Cardiac septum (tissue), 1 donor: ENCODE results near the gene CRELD2. TPM values are rescaled to one million over a fixed set of nuclear protein-coding genes. Genes with fewer than 3 reads are reported as not detected.

Experiments used
- DNase-seq: peaks from one replicate; pipeline ENCODE4 v3.0.0-alpha.2; 2020; ENCODE audit warnings: low spot score
- intact Hi-C: fragments of 100-400 bp; cut with DNase I; formaldehyde crosslinking; loops from one replicate; pipeline ENCODE4 v1.14.0; 2022
- total RNA-seq: library from RNA; stranded (reverse); fragmentation: NEBNext Ultra II Directional; extraction: Animal tissue kit (Norgen Biotek cat#: 25700); gene quantifications from one replicate; pipeline ENCODE4 v1.2.1, GENCODE V29; 2021
- donor health status: DM: no; HTN: no; CAD: no.

CRELD2 gene
- total RNA-seq, 1 donor from 2014 or later, result 32.9 TPM

DNA sequence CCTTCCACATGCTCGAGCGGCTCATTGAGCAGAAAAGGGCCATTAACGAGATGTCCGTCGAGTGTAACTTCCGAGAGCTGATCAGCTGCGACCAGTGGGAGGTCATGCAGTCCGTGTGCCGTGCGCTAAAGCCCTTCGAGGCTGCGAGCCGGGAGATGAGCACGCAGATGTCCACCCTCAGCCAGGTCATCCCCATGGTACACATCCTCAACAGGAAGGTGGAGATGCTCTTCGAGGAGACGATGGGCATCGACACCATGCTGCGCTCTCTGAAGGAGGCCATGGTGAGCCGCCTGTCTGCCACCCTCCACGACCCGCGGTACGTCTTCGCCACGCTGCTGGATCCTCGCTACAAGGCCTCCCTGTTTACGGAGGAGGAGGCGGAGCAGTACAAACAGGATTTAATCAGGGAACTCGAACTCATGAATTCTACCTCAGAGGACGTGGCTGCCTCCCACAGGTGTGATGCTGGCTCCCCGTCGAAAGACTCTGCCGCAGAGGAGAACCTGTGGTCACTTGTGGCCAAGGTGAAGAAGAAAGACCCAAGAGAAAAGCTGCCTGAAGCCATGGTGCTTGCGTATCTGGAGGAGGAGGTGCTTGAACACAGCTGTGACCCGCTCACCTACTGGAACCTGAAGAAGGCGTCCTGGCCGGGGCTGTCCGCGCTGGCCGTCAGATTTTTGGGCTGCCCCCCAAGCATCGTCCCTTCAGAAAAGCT, 31.9 kb upstream of the CRELD2 start:
- intact Hi-C loops, result no loop called here
- peak; percentile 54 for DNase-seq

DNA sequence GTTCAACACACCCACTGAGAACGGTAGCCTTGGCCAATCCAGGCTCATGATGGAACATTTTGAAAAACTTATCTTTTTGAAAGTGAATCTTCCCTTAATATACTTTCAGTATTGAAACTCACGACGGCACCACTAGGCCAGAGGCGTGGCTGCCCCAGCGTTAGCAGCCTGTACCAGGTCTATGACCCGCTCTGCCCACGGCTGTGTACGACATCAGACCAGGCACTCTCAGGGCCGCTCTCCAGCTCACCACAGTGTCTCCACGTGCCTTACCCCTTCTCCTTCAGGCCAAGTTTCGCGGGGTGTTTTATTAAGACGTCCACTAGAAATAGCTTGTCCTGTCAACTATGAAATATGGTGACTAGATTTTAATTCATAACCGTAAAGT, 31.4 kb upstream of the CRELD2 start:
- peak; percentile 24 for DNase-seq
- intact Hi-C loops, result no loop called here

DNA sequence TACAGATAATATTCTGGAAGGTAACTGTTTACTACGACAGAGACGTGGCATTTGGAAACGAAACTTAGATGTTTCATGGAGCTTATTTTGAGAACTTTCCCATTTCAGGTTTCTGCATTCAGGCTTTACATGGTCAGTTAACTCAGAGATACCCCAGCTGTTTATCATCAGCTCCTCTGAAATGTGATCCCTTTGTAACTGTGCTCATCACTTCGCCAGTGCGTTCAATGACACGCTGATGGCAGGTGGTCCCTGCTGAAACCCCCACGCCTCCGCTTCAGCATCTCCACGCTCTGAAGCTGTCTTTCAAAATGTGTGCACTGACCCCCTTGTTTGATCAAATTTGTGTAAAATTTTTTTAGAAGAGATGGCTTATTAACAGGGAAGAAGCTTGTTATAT, 30.7 kb upstream of the CRELD2 start:
- intact Hi-C loops, result no loop called here

DNA sequence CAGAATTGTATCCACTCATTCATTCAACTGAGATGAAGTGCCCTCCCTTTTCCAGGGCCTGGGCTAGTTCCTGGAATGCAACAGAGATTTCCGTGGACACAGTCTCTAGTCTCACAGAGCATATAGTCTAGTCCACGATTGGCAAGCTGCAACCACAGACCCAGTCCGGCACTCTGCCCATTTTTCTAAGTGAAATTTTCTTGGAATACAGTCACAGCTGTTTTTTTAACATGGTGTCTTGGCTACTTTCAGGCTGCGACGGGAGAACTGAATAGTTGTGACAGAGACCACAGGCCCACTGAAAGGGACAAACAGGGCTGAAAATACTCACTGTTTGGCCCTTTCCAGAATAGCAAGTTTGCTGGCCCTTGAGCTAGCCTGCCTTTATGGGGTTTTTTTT, 29.4 kb upstream of the CRELD2 start:
- DNase-seq, result peak; percentile 19
- intact Hi-C loops, result no loop called here

More for the DNA sequence above, 30.7 kb upstream of the CRELD2 start:
- DNase-seq, result no peak

DNA sequence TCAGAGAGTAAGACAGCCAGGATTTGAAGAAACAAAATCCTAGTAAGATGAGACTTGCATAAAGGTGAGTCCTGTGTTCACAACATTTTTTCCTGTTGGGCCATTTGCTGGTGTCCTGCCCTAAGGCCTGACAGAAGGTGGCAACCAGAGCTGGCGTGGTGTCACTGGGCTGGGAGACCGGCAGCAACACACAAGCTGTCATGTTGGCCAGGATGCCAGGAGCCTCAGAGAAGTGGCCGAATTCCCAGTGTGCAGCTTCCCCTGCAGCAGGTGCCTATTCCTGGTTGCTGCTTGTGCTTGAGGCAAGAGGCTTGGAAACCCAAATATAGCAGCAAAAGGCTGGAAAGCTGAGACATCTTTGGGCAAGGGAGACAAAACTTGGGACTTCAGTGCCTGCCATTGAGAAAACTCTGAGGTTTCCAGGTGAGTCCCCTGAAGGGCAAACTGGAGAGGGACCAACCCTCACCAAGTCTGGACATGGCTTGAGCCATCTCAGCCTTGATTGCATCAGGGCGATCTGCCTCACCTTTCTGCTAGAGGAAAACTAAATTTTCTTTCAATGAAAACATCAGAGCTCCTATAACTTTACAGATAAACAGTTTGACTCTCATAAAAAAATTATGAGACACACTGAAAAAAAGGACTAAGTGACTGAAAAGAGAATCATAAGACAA, 26.1 kb upstream of the CRELD2 start:
- no peak for DNase-seq
- intact Hi-C loops, result no loop called here

DNA sequence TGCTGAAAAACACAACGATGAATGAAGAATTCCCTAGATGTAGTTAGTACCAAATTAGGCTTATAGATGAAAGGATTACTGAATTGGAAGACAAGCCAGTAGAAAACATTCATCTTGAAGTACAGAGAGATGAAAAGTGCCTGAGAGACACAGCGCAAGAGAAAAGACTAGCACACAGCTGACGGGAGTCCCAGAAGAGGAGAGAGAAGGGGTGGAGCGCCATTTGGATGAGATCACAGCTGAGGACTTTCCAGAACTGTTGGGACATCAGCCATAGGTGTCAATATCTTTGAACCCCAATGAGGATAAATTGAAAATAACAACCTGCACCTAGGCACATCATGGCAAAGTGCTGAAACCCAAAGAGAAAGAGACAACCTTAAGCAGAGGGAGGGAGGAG, 25.4 kb upstream of the CRELD2 start:
- DNase-seq, result no peak
- intact Hi-C loops, result no loop called here

DNA sequence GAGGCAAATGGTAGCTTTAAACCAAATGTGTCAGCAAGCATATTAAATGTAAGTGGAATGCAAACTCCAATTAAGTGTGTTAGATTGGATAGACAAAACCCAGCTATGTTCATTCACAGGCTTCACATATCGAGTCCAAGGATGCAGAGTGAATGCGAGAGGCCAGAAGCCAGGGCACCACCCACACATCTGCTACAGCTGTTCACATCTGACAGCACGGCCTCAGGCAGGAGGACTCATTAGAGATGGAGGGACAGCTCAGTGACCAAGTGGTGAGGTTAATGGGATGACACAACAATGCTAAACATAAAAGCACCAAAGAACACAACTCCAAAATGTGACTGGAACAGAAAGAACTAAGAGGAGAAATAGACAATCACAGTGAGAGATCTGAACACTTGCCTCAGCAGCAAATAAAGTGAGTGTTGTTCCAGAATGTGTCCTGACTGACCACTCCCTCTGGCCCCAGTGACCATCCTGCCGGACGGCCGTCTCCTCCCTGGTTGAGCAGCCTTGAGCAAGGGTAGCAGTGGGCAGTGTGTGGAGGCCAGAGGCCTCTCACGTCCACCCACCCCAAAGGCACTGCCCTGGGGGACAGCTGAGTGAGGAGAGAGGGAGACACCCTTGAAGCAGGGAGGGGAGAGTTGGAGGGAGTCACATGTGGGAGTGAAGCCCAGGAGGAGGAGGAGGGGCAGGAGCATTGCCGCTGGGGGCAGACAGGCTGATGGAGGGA, 23.9 kb upstream of the CRELD2 start:
- intact Hi-C loops, result no loop called here
- DNase-seq, result peak; percentile 33

DNA sequence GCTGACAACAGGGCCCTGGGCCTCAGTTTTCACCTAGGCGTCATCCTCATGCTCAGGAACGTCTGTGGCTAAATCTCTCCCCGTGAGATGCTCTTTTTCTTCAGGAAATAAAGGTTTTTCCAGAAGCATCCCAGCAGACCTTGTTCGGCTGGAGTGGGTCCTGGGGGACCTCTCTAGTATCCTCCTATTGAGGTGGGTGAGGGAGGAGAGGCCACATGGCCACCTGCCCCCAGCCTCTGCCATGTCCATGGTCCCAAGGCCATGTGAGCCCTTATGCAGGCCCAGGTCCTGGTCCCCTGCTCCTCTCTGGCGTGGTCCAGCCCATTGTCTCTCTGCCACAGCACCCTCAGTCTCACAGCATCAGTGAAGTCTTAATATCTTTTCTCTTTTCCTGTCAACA, 22.2 kb upstream of the CRELD2 start:
- DNase-seq, result no peak
- intact Hi-C loops, result no loop called here

DNA sequence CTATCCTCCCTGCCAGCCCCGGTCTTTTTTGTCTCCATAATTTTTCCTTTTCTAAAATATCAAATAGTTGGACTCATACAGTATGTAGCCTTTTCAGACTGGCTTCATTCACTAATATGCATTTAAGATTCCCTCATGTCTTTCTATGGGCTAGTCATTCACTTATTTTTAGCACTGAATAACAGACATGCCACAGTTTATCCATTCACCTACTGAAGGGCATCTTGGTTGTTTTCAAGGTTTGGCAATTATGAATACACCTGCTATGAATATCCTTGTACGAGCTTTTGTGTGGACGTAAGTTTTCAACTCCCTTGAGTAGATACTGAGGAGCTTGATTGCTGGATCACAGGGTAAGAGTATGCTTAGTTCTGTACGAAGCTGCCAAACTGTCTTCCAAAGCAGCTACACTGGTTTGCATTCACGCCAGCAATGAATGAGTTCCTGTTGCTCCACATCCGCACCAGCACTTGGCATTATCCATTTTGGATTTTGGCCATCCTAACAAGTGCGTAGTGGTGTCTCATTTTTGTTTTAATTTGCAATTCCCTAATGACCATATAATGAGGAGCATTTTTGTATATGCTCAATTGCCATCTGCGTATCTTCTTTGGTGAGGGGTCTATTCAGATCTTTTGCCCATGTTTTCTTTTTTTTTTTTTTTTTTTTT, 21.3 kb upstream of the CRELD2 start:
- DNase-seq, result no peak
- intact Hi-C loops, result no loop called here

DNA sequence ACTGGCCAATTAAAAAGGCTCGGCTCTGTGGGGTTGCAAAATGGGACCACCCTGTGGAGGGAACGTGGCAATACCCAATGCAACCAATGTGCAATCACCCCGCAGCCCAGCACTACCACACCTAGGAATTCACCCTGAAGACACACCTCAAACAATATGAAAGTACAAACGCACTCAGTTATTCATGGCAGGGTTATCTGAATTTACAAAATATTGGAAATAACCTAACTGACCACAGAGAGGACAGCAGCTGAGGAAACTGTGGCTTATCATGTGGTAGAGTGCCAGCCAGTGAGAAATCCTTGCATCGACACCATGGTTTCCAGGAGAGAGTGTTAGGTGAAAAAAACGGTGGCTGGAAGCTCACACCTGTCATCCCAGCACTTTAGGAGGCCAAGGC, 18.9 kb upstream of the CRELD2 start:
- DNase-seq, result peak; percentile 22
- intact Hi-C loops, result no loop called here

DNA sequence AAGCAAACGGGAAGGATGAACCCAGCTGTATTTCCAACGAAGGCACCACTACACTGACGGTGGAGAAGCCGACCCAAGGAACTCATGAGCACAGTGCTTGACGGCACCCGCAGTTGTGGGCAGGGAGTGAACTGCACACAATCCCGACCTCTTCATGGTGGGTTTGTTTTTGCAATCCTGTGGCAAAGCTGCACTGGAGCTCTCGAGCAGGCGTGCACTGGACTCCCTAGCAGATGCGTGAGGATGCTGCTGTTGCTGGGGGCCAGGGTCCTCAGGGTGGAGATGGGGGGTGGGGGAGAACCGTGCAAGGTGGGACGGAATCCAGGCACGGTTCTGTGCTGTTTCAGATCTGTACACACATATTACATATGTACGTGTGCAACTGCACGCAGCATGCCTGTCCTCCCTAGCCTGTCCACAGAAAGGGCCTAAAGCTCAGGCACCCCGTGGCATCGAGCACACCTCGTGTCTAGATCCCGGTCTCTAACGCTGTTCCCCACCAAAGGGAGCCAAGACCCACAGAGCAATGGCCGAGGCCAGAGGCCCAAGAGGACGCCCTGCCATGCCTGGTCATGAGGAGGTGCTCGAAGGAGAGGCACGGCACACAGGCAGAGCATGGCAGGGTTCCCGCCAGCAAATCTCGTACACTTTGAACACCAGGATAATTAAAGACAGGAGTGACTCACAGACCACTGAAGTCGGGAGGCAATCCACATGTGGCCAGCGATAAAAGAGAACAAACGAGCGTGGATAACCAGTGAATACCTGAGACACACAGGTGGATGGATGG, 17.8 kb upstream of the CRELD2 start:
- DNase-seq, result peak; percentile 56
- intact Hi-C loops, result no loop called here

DNA sequence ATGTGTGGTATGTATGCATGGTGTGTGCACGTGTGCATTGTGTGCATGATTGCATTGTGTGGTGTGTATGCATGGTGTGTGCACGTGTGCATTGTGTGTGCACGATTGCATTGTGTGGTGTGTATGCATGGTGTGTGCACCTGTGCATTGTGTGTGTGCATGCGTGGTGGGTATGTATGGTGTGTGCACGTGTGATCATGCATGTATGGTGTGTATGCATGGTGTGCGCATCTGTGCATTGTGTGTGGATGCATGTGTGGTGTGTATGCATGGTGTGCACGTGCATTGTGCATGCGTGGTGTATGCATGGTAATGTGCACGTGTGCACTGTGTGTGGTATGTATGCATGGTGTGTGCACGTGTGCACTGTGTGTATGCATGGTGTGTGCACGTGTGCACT, 17.0 kb upstream of the CRELD2 start:
- intact Hi-C loops, result no loop called here
- no peak for DNase-seq

DNA sequence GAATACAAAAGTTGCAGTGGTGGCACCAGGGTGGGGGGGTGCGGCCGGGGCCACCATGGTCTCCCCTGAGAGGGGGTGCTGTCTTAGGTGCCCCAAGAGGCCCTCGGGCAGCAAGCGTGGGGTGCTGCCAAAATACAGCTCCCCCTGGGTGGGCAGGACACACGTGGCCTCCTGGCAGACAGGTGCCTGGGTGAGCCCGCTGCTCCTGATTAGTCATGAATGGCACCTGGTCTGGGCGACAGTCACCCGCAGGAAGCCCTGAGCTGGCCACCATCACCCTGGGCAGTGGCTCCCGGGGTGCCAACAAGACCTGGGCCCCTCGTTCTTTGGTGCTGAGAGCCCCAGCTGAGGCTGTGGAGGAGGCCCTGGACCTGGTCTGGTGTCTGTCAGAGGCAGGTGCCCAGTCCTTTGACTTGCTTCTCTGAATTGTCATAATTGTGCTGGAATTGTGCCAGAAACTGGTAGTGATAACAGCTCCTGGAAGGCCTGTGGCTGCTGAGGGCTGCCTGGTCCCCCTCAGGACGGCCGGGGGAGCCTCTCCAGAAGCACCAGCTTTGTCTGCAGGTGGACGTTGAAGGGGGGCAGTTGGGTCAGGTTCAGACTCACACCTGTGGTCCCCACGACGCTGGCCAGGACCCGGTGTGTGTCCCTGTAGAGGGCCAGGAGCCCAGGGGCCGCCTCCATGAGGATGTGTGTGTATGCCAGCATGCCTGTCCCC, 15.0 kb upstream of the CRELD2 start:
- no peak for DNase-seq

DNA sequence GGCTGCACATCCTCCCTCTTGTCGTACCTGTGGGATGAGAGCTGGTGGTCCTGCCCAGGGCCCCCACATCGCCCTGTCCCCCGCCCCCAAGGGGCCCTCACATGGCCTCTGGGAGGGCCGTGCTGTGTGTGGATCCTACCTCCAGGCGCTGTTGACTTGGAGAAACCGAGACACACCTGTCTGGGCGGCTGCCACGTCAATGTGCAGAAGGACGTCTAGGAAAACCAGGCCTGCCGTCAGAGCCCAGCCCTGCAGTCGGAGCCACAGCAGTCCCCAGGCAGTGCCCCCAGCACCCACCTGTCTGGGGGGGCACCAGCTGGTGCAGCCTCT, 14.4 kb upstream of the CRELD2 start:
- intact Hi-C loops, result no loop called here
- DNase-seq, result no peak

More for the DNA sequence above, 15.0 kb upstream of the CRELD2 start:
- intact Hi-C loops, result no loop called here

DNA sequence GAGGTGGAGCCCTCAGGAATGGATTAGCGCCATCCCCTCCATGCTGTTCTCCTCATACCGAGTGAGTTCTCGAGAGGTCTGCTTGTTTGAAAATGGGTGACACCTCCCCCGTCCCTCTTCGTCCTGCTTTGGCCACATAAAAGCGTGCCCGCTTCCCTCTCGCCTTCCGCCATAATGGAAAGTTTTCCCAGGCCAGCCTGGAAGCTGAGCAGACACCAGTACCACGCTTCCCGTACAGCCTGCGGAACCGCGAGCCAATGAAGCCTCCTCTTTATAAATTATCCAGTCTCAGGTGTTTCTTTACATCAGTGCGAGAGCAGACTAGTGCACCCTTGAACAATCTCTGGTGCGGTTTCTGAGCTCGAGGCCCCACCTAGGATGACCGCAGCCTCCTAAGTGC, 13.0 kb upstream of the CRELD2 start:
- intact Hi-C loops, result no loop called here
- DNase-seq, result no peak

DNA sequence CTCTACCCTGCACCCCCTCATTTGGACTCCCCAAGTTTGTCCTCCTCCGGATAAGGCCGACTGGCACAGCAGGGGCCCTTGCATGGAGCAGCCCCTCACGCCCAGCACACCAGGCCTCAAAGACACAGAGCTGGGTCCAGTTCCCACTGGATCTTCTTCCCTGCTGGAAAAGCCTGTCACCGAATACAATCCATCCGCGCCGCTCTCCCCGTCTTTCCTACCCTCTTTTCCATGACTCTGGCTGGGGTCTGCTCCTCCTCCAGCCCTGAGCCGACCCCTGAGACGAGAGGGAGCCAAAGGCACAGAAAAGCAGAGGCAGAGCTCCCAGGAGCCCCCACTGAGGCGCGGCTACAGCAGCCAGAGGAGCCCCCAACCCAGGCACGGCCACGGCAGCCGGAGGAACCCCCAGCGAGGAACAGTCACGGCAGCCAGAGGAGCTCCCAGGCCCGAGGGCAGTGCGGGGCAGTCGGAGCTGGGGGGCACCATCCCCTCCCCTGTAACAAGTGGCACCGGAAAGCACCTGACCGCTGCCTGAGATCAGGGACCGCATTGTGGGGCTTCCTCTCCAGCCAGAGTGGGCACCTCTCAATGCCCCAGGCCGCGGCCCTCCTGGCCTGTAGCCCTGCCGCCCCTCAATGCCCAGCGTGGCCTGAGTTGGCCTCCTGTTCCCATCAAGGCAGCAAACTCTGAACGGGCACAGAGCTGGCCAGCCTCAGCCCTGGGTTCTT, 12.2 kb upstream of the CRELD2 start:
- DNase-seq, result no peak
- intact Hi-C loops, result no loop called here

DNA sequence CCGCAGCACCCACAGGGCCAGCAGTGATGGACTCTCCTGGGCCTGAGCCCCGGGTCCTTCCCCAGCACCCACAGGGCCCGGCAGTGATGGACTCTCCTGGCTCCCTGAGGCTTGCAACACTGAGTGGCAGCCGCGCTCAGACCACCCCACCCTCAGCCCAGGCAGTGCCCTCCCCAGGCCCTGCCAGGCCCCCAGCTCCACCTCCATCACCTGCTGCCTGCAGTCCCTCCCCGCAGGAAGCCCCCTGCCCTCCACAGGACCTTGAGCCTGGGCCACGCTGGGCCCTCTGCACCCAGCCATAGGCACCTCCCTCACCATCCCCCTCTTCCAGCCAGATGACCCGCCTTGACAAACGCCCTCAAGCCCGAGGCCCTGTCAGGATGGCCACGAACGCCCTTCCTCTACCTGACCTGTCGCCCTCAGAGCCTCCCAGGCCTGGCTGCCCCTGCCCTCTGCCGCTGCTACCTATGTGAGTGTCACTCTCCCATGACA, 11.6 kb upstream of the CRELD2 start:
- intact Hi-C loops, result no loop called here
- no peak for DNase-seq

DNA sequence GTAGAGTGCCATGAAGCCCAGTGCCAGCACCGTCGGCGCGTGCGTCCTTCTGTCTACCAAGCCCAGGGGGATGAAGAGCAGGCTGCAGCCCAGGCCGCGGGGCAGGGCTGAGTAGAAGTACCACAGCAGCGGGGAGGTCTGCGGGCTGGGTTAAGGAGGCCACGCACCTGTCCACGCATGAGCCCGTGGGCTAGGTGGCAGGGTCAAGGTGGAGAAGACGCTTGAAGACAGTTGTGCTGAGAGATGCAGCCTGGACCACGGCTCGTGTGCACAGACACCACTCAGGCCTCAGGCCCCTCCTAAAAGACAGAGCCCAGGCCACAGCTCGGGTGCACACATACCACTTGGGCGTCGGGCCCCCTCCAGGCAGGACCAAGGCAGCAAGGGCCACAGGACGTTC, 10.6 kb upstream of the CRELD2 start:
- no peak for DNase-seq
- intact Hi-C loops, result no loop called here
